IPS-20b (cell line): ENCODE results near the gene CALU.

ENCODE experiments used
- H3K27ac ChIP-seq: one replicate; pipeline ENCODE4 v1.5.1; 2013; ENCODE audit warnings: low read length
- H3K27me3 ChIP-seq: 2 replicates; pipeline ENCODE4 v1.6.1; 2013; ENCODE audit warnings: mild to moderate bottlenecking, low read length, inconsistent platforms; ENCODE audit not compliant: insufficient read depth
- H3K36me3 ChIP-seq: 2 replicates; pipeline ENCODE4 v1.6.1; 2013; ENCODE audit warnings: low read depth, mild to moderate bottlenecking, inconsistent platforms, low read length, moderate library complexity; ENCODE audit not compliant: insufficient read depth
- H3K4me1 ChIP-seq: 2 replicates; pipeline ENCODE4 v1.6.1; 2013; ENCODE audit warnings: mild to moderate bottlenecking, control low read depth, inconsistent platforms, low read length, moderate library complexity; ENCODE audit not compliant: insufficient read depth
- H3K4me3 ChIP-seq: 2 replicates; pipeline ENCODE4 v1.5.1; 2013; ENCODE audit warnings: mild to moderate bottlenecking, low read length, inconsistent platforms
- H3K9ac ChIP-seq: 2 replicates; pipeline ENCODE4 v1.6.1; 2013; ENCODE audit warnings: low read depth, mild to moderate bottlenecking, inconsistent platforms, low read length, moderate library complexity
- H3K9me3 ChIP-seq: 2 replicates; pipeline ENCODE4 v1.6.1; 2013; ENCODE audit warnings: mild to moderate bottlenecking, low read depth, low read length, inconsistent platforms; ENCODE audit not compliant: insufficient read depth

Gene CALU

GRCh38 chr7:128738570-128739047 is 550 bp upstream of the CALU start:
- H3K9ac ChIP-seq, result peak overlapping the region; percentile 88
- no peaks in the 10 kb centered on the region for H3K9me3 ChIP-seq
- no peaks in the 10 kb centered on the region for H3K27me3 ChIP-seq
- peak overlapping the region; percentile 40 for H3K27ac ChIP-seq
- peaks cover 4% of the 10 kb centered on the region for H3K4me1 ChIP-seq
- H3K36me3 ChIP-seq, result no peaks in the 10 kb centered on the region
- H3K4me3 ChIP-seq, result peak overlapping the region; percentile 94

- Histone ChIP-seq H3K4me1 (peaks cover 4% of the 10 kb centered on the region), H3K27ac (peak overlapping the region; percentile 76)
These were observed 977 bp downstream of the CALU start for GRCh38 chr7:128739990-128740682.

GRCh38 chr7:128740996-128741395 is 1.8 kb downstream of the CALU start:
- Histone ChIP-seq H3K27ac (no peak overlapping the region), H3K9ac (0 out of 2 replicates have a peak overlapping the region, but pooled peaks have one; percentile 88), H3K36me3 (no peaks in the 10 kb centered on the region), H3K9me3 (no peaks in the 10 kb centered on the region), H3K4me1 (peaks cover 4% of the 10 kb centered on the region), H3K27me3 (no peaks in the 10 kb centered on the region), H3K4me3 (peak overlapping the region; percentile 94)

More at GRCh38 chr7:128739990-128740682, 977 bp downstream of the CALU start:
- Histone ChIP-seq H3K4me3 (peak overlapping the region; percentile 94), H3K9me3 (no peaks in the 10 kb centered on the region), H3K9ac (peak overlapping the region; percentile 88), H3K27me3 (no peaks in the 10 kb centered on the region), H3K36me3 (no peaks in the 10 kb centered on the region)

GRCh38 chr7:128741491-128741890 is 2.3 kb downstream of the CALU start:
- Histone ChIP-seq H3K27me3 (no peaks in the 10 kb centered on the region), H3K27ac (no peak overlapping the region), H3K36me3 (no peaks in the 10 kb centered on the region), H3K9ac (no peak overlapping the region), H3K4me1 (peaks cover 4% of the 10 kb centered on the region), H3K9me3 (no peaks in the 10 kb centered on the region), H3K4me3 (0 out of 2 replicates have a peak overlapping the region, but pooled peaks have one; percentile 94)

- H3K9me3 ChIP-seq, result no peaks in the 10 kb centered on the region
- no peaks in the 10 kb centered on the region for H3K27me3 ChIP-seq
- H3K9ac ChIP-seq, result no peak overlapping the region
- H3K27ac ChIP-seq, result no peak overlapping the region
- H3K36me3 ChIP-seq, result no peaks in the 10 kb centered on the region
- no peak overlapping the region for H3K4me3 ChIP-seq
- H3K4me1 ChIP-seq, result peaks cover 4% of the 10 kb centered on the region
These were observed 3.0 kb downstream of the CALU start for GRCh38 chr7:128742206-128742605.

GRCh38 chr7:128743112-128743772 is 4.1 kb downstream of the CALU start:
- Histone ChIP-seq H3K9me3 (no peaks in the 10 kb centered on the region), H3K4me3 (no peak overlapping the region), H3K27me3 (no peaks in the 10 kb centered on the region), H3K36me3 (peaks cover 9% of the 10 kb centered on the region; the same call in 1 of the 2 replicates), H3K9ac (no peak overlapping the region), H3K4me1 (peaks cover 4% of the 10 kb centered on the region), H3K27ac (no peak overlapping the region)

GRCh38 chr7:128744366-128744905 is 5.3 kb downstream of the CALU start:
- H3K36me3 ChIP-seq, result peaks cover 21% of the 10 kb centered on the region
- peaks cover 4% of the 10 kb centered on the region for H3K4me1 ChIP-seq

GRCh38 chr7:128745706-128746105 is 6.5 kb downstream of the CALU start:
- H3K9me3 ChIP-seq, result no peaks in the 10 kb centered on the region
- H3K27me3 ChIP-seq, result no peaks in the 10 kb centered on the region
- H3K9ac ChIP-seq, result no peak overlapping the region
- no peak overlapping the region for H3K27ac ChIP-seq
- peaks cover 34% of the 10 kb centered on the region for H3K36me3 ChIP-seq
- H3K4me3 ChIP-seq, result no peak overlapping the region
- no peaks in the 10 kb centered on the region; the same call in 1 of the 2 replicates for H3K4me1 ChIP-seq

More at GRCh38 chr7:128744366-128744905, 5.3 kb downstream of the CALU start:
- no peaks in the 10 kb centered on the region for H3K9me3 ChIP-seq
- no peak overlapping the region for H3K27ac ChIP-seq
- H3K4me3 ChIP-seq, result no peak overlapping the region
- H3K27me3 ChIP-seq, result no peaks in the 10 kb centered on the region
- H3K9ac ChIP-seq, result no peak overlapping the region

GRCh38 chr7:128747327-128748079 is 8.3 kb downstream of the CALU start:
- Histone ChIP-seq H3K9me3 (no peaks in the 10 kb centered on the region), H3K4me1 (no peaks in the 10 kb centered on the region), H3K9ac (no peak overlapping the region), H3K27me3 (no peaks in the 10 kb centered on the region), H3K27ac (no peak overlapping the region), H3K36me3 (peaks cover 49% of the 10 kb centered on the region), H3K4me3 (no peak overlapping the region)

GRCh38 chr7:128752251-128752650 is 13.1 kb downstream of the CALU start:
- no peaks in the 10 kb centered on the region for H3K4me1 ChIP-seq
- no peaks in the 10 kb centered on the region for H3K27me3 ChIP-seq
- H3K36me3 ChIP-seq, result peaks cover 97% of the 10 kb centered on the region
- H3K9me3 ChIP-seq, result no peaks in the 10 kb centered on the region
- no peak overlapping the region for H3K27ac ChIP-seq
- H3K4me3 ChIP-seq, result no peak overlapping the region
- H3K9ac ChIP-seq, result no peak overlapping the region

- Histone ChIP-seq H3K36me3 (peaks cover 97% of the 10 kb centered on the region), H3K27ac (no peak overlapping the region)
These were observed 16.1 kb downstream of the CALU start for GRCh38 chr7:128755075-128755818.

More at GRCh38 chr7:128755075-128755818, 16.1 kb downstream of the CALU start:
- no peak overlapping the region for H3K9ac ChIP-seq
- no peak overlapping the region for H3K4me3 ChIP-seq
- no peaks in the 10 kb centered on the region for H3K27me3 ChIP-seq
- H3K4me1 ChIP-seq, result no peaks in the 10 kb centered on the region
- H3K9me3 ChIP-seq, result no peaks in the 10 kb centered on the region
